K562 (cell line): ENCODE data around the gene PLEKHG4B. TPM values are rescaled to one million over a fixed set of nuclear protein-coding genes. Genes with fewer than 3 reads are reported as not detected.
A peak's percentile ranks its signal among the peaks of the same experiment; 100 is the strongest.

Experiments
- ATAC-seq: fragments of 200-7000 bp; cut with Tn5 transposase; 3 replicates; pipeline ENCODE4 v1.9.1; 2020; ENCODE audit warnings: moderate library complexity
- BruUV-seq: library from RNA; stranded (reverse); fragments of 400-500 nt; replicated peaks from 2 replicates; lab custom pipeline; 2021; lab: Mats Ljungman, UMichigan
- CTCF ChIA-PET: fragments of 300-600 bp; formaldehyde crosslinking; extraction: SDS; loops from one replicate; lab custom pipeline; 2021; ENCODE audit warnings: low intra/inter-chr PET ratio; lab: Yijun Ruan, JAX
- POLR2A ChIA-PET: fragments of 300-600, 350-650 bp; sonication (Branson Sonifier 250); formaldehyde crosslinking; extraction: SDS; loops from one replicate; lab custom pipeline; 2021; ENCODE audit warnings: antibody characterized with exemption, inconsistent platforms; lab: Yijun Ruan, JAX
- DNase-seq, 4 experiments: peaks; one replicate each; pipeline versions ENCODE4 v3.0.0 to v3.0.0-alpha.2; 2011 to 2018; ENCODE audit warnings: low spot score in 3 of 4, mixed read lengths in 3 of 4; ENCODE audit errors: extremely low read depth in 1 of 4
- FAIRE-seq: peaks from 2 replicates; lab custom pipeline; 2011; peaks lifted over from hg19 to GRCh38; lab: Jason Lieb, UNC
- H2AFZ ChIP-seq: 2 replicates; pipeline ENCODE4 v1.6.0; 2011; ENCODE audit warnings: low read depth, low read length, control low read depth, inconsistent platforms
- H3K27ac ChIP-seq: fragments of 200-600 bp; 3 replicates; pipeline ENCODE4 v1.8.0; 2011; ENCODE audit warnings: low read depth, mild to moderate bottlenecking, control low read depth, inconsistent platforms, low read length, moderate library complexity, mixed read lengths; ENCODE audit errors: extremely low read depth
- H3K27me3 ChIP-seq, 2 experiments: fragments of 300-600 bp in 1 of 2; 2 replicates in 1 of 2; 3 replicates in 1 of 2; pipeline versions ENCODE4 v1.6.0 to v1.8.0; 2011; ENCODE audit warnings: inconsistent platforms in 2 of 2, low read length in 2 of 2, mild to moderate bottlenecking in 1 of 2, mixed read lengths in 1 of 2, moderate library complexity in 1 of 2; ENCODE audit not compliant: control insufficient read depth in 2 of 2, insufficient read depth in 2 of 2
- H3K36me3 ChIP-seq: fragments of 300-600 bp; 3 replicates; pipeline ENCODE4 v1.8.0; 2011; ENCODE audit warnings: mild to moderate bottlenecking, low read length, inconsistent platforms; ENCODE audit not compliant: control insufficient read depth, insufficient read depth
- H3K4me1 ChIP-seq, 2 experiments: fragments of 200-600 bp in 1 of 2; replicated peaks in 1 of 2; 2 replicates in 1 of 2; 3 replicates in 1 of 2; pipeline versions ENCODE4 v1.5.1 to v1.8.0; 2011; ENCODE audit warnings: inconsistent platforms in 2 of 2, low read length in 2 of 2, mild to moderate bottlenecking in 1 of 2, mixed read lengths in 1 of 2, moderate library complexity in 1 of 2; ENCODE audit not compliant: control insufficient read depth in 2 of 2, insufficient read depth in 2 of 2
- H3K4me2 ChIP-seq: 2 replicates; pipeline ENCODE4 v1.6.1; 2011; ENCODE audit warnings: low read length, control low read depth, inconsistent platforms, mixed read lengths; ENCODE audit not compliant: insufficient read depth
- H3K4me3 ChIP-seq: fragments of 200-600 bp; sonication (generic), shearing (Covaris generic); 2 replicates; pipeline ENCODE4 v1.5.1; 2016; ENCODE audit warnings: control low read depth, inconsistent platforms
- H3K79me2 ChIP-seq: fragments of 200-600 bp; 3 replicates; pipeline ENCODE4 v1.8.0; 2011; ENCODE audit warnings: low read length, inconsistent platforms; ENCODE audit not compliant: control insufficient read depth, insufficient read depth
- H3K9ac ChIP-seq, 2 experiments: 2 replicates each; pipeline versions ENCODE4 v1.6.0 to v1.6.1; 2011; ENCODE audit warnings: low read depth in 2 of 2, low read length in 2 of 2, control low read depth in 1 of 2, inconsistent platforms in 1 of 2, mild to moderate bottlenecking in 1 of 2, mixed read lengths in 1 of 2; ENCODE audit not compliant: insufficient read depth in 1 of 2
- H3K9me1 ChIP-seq: one replicate; pipeline ENCODE4 v1.6.0; 2011; ENCODE audit warnings: inconsistent platforms, mild to moderate bottlenecking, low read length, moderate library complexity; ENCODE audit not compliant: control insufficient read depth, insufficient read depth
- H3K9me3 ChIP-seq: replicated peaks from 2 replicates; pipeline ENCODE4 v1.5.1; 2011; ENCODE audit warnings: low read depth, low read length, inconsistent platforms; ENCODE audit not compliant: control insufficient read depth, insufficient read depth
- H4K20me1 ChIP-seq: replicated peaks from 2 replicates; pipeline ENCODE4 v1.6.1; 2011; ENCODE audit warnings: low read length, inconsistent platforms, mixed read lengths; ENCODE audit not compliant: control insufficient read depth, insufficient read depth
- CREBBP ChIP-seq: IDR thresholded peaks from one replicate; pipeline ENCODE4 v1.6.1; 2012; ENCODE audit warnings: low read depth, mild to moderate bottlenecking, control low read depth, inconsistent platforms, low read length
- GATA2 ChIP-seq: sonication (generic); formaldehyde crosslinking; IDR thresholded peaks from 2 replicates; pipeline ENCODE4 v1.4.0; 2020; ENCODE audit warnings: mild to moderate bottlenecking, missing genetic modification reagents
- MTA3 ChIP-seq: fragments of 450-650 bp; formaldehyde crosslinking; IDR thresholded peaks from 2 replicates; pipeline ENCODE4 v1.6.1; 2017; ENCODE audit warnings: mild to moderate bottlenecking, borderline replicate concordance
- NR2C2 ChIP-seq, 2 experiments: fragments of 200-800 bp in 1 of 2; sonication (Bioruptor generic) in 1 of 2; sonication (generic) in 1 of 2; formaldehyde crosslinking in 1 of 2; IDR thresholded peaks; 2 replicates each; pipeline versions ENCODE4 v1.6.1 to v1.8.0; 2016 to 2022; ENCODE audit warnings: mild to moderate bottlenecking in 1 of 2, missing compliant biosample characterization in 1 of 2, missing genetic modification characterization in 1 of 2, missing genetic modification reagents in 1 of 2
- SMARCA4 ChIP-seq: fragments of 450-650 bp; IDR thresholded peaks from 2 replicates; pipeline ENCODE4 v1.6.1; 2016
- STAT5A ChIP-seq: IDR thresholded peaks from 2 replicates; pipeline ENCODE4 v1.6.1; 2012; ENCODE audit warnings: low read length, inconsistent platforms, borderline replicate concordance
- ZNF311 ChIP-seq: fragments of 250-450 bp; sonication (Bioruptor Pico); IDR thresholded peaks from 2 replicates; pipeline ENCODE4 v1.4.0; 2020; ENCODE audit warnings: mild to moderate bottlenecking, moderate library complexity
- WGBS: fragments of 100-300 bp; shearing (Covaris generic); methylation state at CpG from one replicate; pipeline ENCODE4 v1.1.6; 2016; ENCODE audit warnings: low coverage, mixed read lengths; ENCODE audit not compliant: insufficient coverage; ENCODE audit errors: missing lambda C conversion rate; 5-methylcytosine and 5-hydroxymethylcytosine counted together
- in situ Hi-C: fragments of 300-500 bp; cut with MboI; formaldehyde crosslinking; loops from 4 replicates; pipeline ENCODE4 v1.15.0; 2018; ENCODE audit warnings: inconsistent platforms, mixed read lengths
- intact Hi-C: fragments of 100-400 bp; cut with micrococcal nuclease; formaldehyde crosslinking; loops from 2 replicates; pipeline ENCODE4 v1.14.2; 2022
- polyA plus RNA-seq, 8 experiments: library from polyadenylated mRNA; depleted of rRNA in 4 of 8; stranded (reverse) in 5 of 8; unstranded in 3 of 8; fragments of >200 nt; fragmentation: Nextera tagmentation in 2 of 8; fragmentation: Illumina TruSeq in 1 of 8; extraction: Ambion mirVana in 2 of 8; extraction: Trizol in 1 of 8; gene quantifications; 2 replicates each; pipeline versions ENCODE4 v1.2.1 to v1.2.3, GENCODE V29; 2011 to 2014; ENCODE audit warnings: inconsistent platforms in 1 of 8, missing spikeins in 1 of 8
- total RNA-seq, 7 experiments: library from RNA; depleted of rRNA in 6 of 7; stranded (reverse); fragments of >200 nt in 6 of 7; fragmentation: Illumina TruSeq in 2 of 7; extraction: Trizol in 2 of 7; gene quantifications; 2 replicates each; pipeline versions ENCODE4 v1.2.1 to v1.2.3, GENCODE V29; 2011 to 2021; ENCODE audit warnings: low replicate concordance in 1 of 7
- TF ChIP-seq, protein P1 (sequence below): fragments of 450-650 bp; IDR thresholded peaks from 2 replicates; pipeline ENCODE4 v1.6.1; 2018; ENCODE audit warnings: mild to moderate bottlenecking, low read depth; ENCODE audit not compliant: partially characterized antibody
- TF ChIP-seq, protein P2 (sequence below): fragments of 250-450 bp; sonication (Bioruptor Pico); IDR thresholded peaks from 2 replicates; pipeline ENCODE4 v1.8.0; 2022; ENCODE audit warnings: inconsistent platforms
- TF ChIP-seq, protein P3 (sequence below): fragments of 200-800 bp; sonication (Bioruptor generic); IDR thresholded peaks from 2 replicates; pipeline ENCODE4 v1.6.1; 2017; ENCODE audit warnings: missing genetic modification characterization, missing compliant biosample characterization

The PLEKHG4B gene
- total and polyA plus RNA-seq, 9 of the 15 experiments (the other 6 are each of a cell fraction or from before 2014, with no cell fraction given) = 0.02 TPM; not detected in 8

DNA sequence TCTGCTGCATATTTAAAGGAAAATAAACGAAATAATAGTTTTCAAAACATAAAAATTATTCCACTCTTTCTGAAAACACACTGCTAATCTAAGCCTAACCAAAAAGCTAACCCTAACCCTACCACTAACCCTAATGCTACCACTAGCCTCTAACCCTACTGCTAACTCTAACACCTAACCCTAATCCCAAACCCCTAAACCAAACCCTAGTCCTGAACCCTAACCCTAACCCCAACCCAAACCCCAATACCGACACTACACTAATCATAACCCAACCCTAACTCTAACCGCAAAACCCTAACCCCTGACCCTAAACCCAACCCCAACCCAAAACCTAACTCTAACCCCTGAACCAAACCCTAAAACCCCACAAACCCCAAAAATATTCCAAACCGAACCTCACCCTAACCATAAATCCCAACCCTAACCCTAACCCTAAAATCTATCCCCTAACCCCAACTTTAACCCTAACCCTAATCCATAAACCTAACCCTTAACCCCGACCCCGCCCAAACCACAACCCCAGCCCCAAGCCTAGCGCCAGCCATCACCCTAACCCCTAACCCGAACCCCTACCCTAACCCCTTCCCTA, 41.9 kb upstream of the PLEKHG4B start:
- intact Hi-C loops = no loop called here
- ATAC-seq = no peak
- in situ Hi-C loops = no loop called here

DNA sequence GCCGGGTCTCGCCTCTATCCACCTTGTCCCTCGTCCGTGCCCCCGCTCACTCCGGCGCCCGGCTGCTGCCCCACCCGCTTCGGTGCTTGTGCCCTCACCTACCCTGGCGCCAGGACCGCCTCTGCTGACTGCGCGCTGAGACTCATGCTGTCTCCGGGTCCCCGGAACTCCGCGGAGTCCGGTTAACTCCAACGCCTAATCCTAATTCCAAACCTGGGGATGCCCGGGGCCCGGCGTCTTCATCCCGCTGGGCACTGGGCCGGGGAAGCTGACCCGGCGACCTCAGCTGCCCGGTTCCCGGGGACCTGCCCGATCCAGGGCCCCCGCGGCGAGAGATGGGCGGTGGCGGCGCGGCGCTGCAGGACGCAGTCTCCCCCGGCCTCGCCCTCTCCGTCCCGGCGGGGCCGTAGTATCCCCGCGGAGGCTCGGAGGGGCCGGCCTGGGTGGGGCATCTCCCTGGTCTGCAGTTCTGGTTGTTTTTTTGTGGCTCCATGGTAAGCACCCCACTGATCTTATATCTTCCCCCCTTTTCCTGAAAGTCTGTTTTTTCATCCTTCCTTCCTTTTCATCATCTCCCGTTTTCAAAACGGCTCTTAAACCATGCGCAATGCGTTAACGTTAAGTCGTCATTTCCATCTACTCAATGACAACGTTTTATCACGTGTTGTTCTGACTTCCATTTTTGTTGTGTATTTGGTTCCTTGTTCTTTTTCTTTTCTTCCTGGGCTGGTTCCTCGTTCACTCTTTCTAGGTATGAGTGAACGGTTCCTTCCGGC, 41.1 kb upstream of the PLEKHG4B start:
- Histone ChIP-seq H3K9ac (no peak overlapping the region), H2AFZ (no peak overlapping the region), H3K4me3 (no peak overlapping the region), H3K27me3 (peaks cover 8 to 20% of the 10 kb centered on the region in 2 experiments), H3K9me3 (no peaks in the 10 kb centered on the region), H3K27ac (no peak overlapping the region), H3K4me2 (no peak overlapping the region), H3K79me2 (no peaks in the 10 kb centered on the region), H3K4me1 (peaks cover 0 to 23% of the 10 kb centered on the region in 2 experiments; a peak in 2 of 5 replicates), H3K9me1 (no peaks in the 10 kb centered on the region), H3K36me3 (no peaks in the 10 kb centered on the region), H4K20me1 (0 out of 2 replicates have a peak, but pooled peaks cover 5% of the 10 kb centered on the region)
- CTCF ChIA-PET = no interaction called here
- DNase-seq (no peak), FAIRE-seq (no peak), ATAC-seq (no peak)
- POLR2A ChIA-PET = no interaction called here
- intact Hi-C loops (no loop called here), in situ Hi-C loops (no loop called here)
- 59% methylated on average over 51 of the region's 60 CpGs for WGBS
- BruUV-seq = no TSS peak
- TF ChIP-seq MTA3 = no peak
- no peak for TF ChIP-seq STAT5A
- no peak for TF ChIP-seq ZNF311 (CRISPR knock-in tag)
- TF ChIP-seq, protein P1, sequence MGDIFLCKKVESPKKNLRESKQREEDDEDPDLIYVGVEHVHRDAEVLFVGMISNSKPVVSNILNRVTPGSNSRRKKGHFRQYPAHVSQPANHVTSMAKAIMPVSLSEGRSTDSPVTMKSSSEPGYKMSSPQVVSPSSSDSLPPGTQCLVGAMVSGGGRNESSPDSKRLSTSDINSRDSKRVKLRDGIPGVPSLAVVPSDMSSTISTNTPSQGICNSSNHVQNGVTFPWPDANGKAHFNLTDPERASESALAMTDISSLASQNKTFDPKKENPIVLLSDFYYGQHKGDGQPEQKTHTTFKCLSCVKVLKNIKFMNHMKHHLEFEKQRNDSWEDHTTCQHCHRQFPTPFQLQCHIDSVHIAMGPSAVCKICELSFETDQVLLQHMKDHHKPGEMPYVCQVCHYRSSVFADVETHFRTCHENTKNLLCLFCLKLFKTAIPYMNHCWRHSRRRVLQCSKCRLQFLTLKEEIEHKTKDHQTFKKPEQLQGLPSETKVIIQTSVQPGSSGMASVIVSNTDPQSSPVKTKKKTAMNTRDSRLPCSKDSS = no peak
- TF ChIP-seq, protein P2, sequence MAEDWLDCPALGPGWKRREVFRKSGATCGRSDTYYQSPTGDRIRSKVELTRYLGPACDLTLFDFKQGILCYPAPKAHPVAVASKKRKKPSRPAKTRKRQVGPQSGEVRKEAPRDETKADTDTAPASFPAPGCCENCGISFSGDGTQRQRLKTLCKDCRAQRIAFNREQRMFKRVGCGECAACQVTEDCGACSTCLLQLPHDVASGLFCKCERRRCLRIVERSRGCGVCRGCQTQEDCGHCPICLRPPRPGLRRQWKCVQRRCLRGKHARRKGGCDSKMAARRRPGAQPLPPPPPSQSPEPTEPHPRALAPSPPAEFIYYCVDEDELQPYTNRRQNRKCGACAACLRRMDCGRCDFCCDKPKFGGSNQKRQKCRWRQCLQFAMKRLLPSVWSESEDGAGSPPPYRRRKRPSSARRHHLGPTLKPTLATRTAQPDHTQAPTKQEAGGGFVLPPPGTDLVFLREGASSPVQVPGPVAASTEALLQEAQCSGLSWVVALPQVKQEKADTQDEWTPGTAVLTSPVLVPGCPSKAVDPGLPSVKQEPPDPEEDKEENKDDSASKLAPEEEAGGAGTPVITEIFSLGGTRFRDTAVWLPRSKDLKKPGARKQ (CRISPR knock-in tag) = no peak
- no peak for TF ChIP-seq SMARCA4
- TF ChIP-seq, protein P3, sequence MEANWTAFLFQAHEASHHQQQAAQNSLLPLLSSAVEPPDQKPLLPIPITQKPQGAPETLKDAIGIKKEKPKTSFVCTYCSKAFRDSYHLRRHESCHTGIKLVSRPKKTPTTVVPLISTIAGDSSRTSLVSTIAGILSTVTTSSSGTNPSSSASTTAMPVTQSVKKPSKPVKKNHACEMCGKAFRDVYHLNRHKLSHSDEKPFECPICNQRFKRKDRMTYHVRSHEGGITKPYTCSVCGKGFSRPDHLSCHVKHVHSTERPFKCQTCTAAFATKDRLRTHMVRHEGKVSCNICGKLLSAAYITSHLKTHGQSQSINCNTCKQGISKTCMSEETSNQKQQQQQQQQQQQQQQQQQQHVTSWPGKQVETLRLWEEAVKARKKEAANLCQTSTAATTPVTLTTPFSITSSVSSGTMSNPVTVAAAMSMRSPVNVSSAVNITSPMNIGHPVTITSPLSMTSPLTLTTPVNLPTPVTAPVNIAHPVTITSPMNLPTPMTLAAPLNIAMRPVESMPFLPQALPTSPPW (CRISPR knock-in tag) = no peak

More for the DNA sequence above, 41.9 kb upstream of the PLEKHG4B start:
- H3K4me2 ChIP-seq = no peak overlapping the region
- no TSS peak for BruUV-seq
- H3K79me2 ChIP-seq = no peaks in the 10 kb centered on the region
- H3K4me3 ChIP-seq = no peak overlapping the region
- DNase-seq (no peak), FAIRE-seq (no peak)
- H4K20me1 ChIP-seq = 0 out of 2 replicates have a peak, but pooled peaks cover 5% of the 10 kb centered on the region
- no peak overlapping the region for H3K9ac ChIP-seq
- H3K4me1 ChIP-seq = peaks cover 0 to 23% of the 10 kb centered on the region in 2 experiments; a peak in 2 of 5 replicates
- 20% methylated on average over 8 of the region's 8 CpGs for WGBS
- no peaks in the 10 kb centered on the region for H3K9me1 ChIP-seq
- no peak overlapping the region for H3K27ac ChIP-seq
- no peak for TF ChIP-seq NR2C2 (CRISPR knock-in tag; IDR thresholded peaks at IDR 0.05)
- TF ChIP-seq NR2C2 (tag; IDR thresholded peaks at IDR 0.05) = no peak
- no peak for TF ChIP-seq GATA2 (CRISPR knock-in tag)
- peak; percentile 97 for TF ChIP-seq CREBBP
- peaks cover 11 to 22% of the 10 kb centered on the region in 2 experiments for H3K27me3 ChIP-seq
- no peaks in the 10 kb centered on the region for H3K9me3 ChIP-seq
- no peaks in the 10 kb centered on the region for H3K36me3 ChIP-seq
- ChIA-PET CTCF (no interaction called here), POLR2A (no interaction called here)
- H2AFZ ChIP-seq = no peak overlapping the region
